H1 (cell line): ENCODE data around the gene ZBTB7B. TPM values are rescaled to one million over a fixed set of nuclear protein-coding genes. Genes with fewer than 3 reads are reported as not detected.

Experiments
- CTCF ChIA-PET: fragments of 300-600 bp; sonication (Branson Sonifier 250); formaldehyde crosslinking; loops from one replicate; lab custom pipeline; 2021; ENCODE audit not compliant: partially characterized antibody; lab: Charles Lee
- POLR2A ChIA-PET: fragments of 300-600 bp; sonication (Branson Sonifier 250); formaldehyde crosslinking; loops from one replicate; lab custom pipeline; 2021; ENCODE audit warnings: inconsistent platforms; ENCODE audit not compliant: partially characterized antibody; lab: Charles Lee
- DNase-seq, 2 experiments: peaks; one replicate each; pipeline versions ENCODE4 v3.0.0 to v3.0.0-alpha.2; 2010 to 2022; ENCODE audit warnings: low spot score in 2 of 2, low read depth in 1 of 2, mixed read lengths in 1 of 2
- FAIRE-seq: peaks from 2 replicates; lab custom pipeline; 2011; peaks lifted over from hg19 to GRCh38; lab: Jason Lieb, UNC
- H2AFZ ChIP-seq: 2 replicates; pipeline ENCODE4 v1.8.1; 2012; ENCODE audit warnings: low read length, inconsistent platforms
- H2AK5ac ChIP-seq: 2 replicates; pipeline ENCODE4 v1.6.1; 2013; ENCODE audit warnings: low read depth, low read length
- H2BK120ac ChIP-seq: replicated peaks from 2 replicates; pipeline ENCODE3; 2013; ENCODE audit warnings: low read depth, low read length, inconsistent platforms
- H2BK12ac ChIP-seq: 2 replicates; pipeline ENCODE4 v1.6.1; 2013; ENCODE audit warnings: low read depth, low read length
- H2BK15ac ChIP-seq: 2 replicates; pipeline ENCODE4 v1.6.1; 2013; ENCODE audit warnings: low read length
- H2BK20ac ChIP-seq: 2 replicates; pipeline ENCODE4 v1.6.1; 2013; ENCODE audit warnings: low read length
- H2BK5ac ChIP-seq: 2 replicates; pipeline ENCODE4 v1.6.1; 2013; ENCODE audit warnings: low read depth, low read length
- H3K14ac ChIP-seq: 2 replicates; pipeline ENCODE4 v1.6.1; 2013; ENCODE audit warnings: inconsistent platforms; ENCODE audit not compliant: insufficient read length
- H3K18ac ChIP-seq: 2 replicates; pipeline ENCODE4 v1.6.1; 2013; ENCODE audit warnings: low read length; ENCODE audit errors: extremely low read depth
- H3K23ac ChIP-seq: 2 replicates; pipeline ENCODE4 v1.6.1; 2013; ENCODE audit warnings: inconsistent platforms; ENCODE audit not compliant: insufficient read length
- H3K23me2 ChIP-seq: 2 replicates; pipeline ENCODE4 v1.6.1; 2013; ENCODE audit warnings: low read depth, low read length
- H3K27ac ChIP-seq: 2 replicates; pipeline ENCODE4 v1.6.1; 2011; ENCODE audit warnings: low read depth, low read length, inconsistent platforms
- H3K27me3 ChIP-seq, 4 experiments: replicated peaks in 1 of 4; 1 replicate in 1 of 4; 2 replicates in 3 of 4; pipeline versions ENCODE4 v1.6.1 to v1.8.1; 2011 to 2013; ENCODE audit warnings: low read length in 3 of 4, mild to moderate bottlenecking in 3 of 4, inconsistent platforms in 2 of 4, mixed read lengths in 2 of 4, moderate library complexity in 1 of 4; ENCODE audit not compliant: control insufficient read depth in 3 of 4, insufficient read depth in 3 of 4; ENCODE audit errors: extremely low read depth in 1 of 4
- H3K36me3 ChIP-seq, 4 experiments: 2 replicates each; pipeline versions ENCODE4 v1.6.1 to v1.8.1; 2011 to 2013; ENCODE audit warnings: mild to moderate bottlenecking in 4 of 4, low read length in 3 of 4, moderate library complexity in 2 of 4, control low read depth in 1 of 4, inconsistent platforms in 1 of 4; ENCODE audit not compliant: insufficient read depth in 4 of 4, control insufficient read depth in 2 of 4
- H3K4ac ChIP-seq: replicated peaks from 2 replicates; pipeline ENCODE3; 2013; ENCODE audit warnings: low read length, low read depth, mixed read lengths, inconsistent platforms; ENCODE audit not compliant: insufficient read length
- H3K4me1 ChIP-seq, 4 experiments: replicated peaks in 1 of 4; 1 replicate in 1 of 4; 2 replicates in 3 of 4; pipeline versions ENCODE4 v1.6.1 to v1.8.1; 2011 to 2013; ENCODE audit warnings: low read length in 3 of 4, inconsistent platforms in 2 of 4, mixed read lengths in 1 of 4; ENCODE audit not compliant: insufficient read depth in 4 of 4, control insufficient read depth in 3 of 4
- H3K4me2 ChIP-seq, 2 experiments: 2 replicates each; pipeline versions ENCODE4 v1.6.1 to v1.8.1; 2011 to 2013; ENCODE audit warnings: low read depth in 2 of 2, low read length in 2 of 2, control low read depth in 1 of 2, inconsistent platforms in 1 of 2, mild to moderate bottlenecking in 1 of 2; ENCODE audit not compliant: insufficient read depth in 1 of 2
- H3K4me3 ChIP-seq, 4 experiments: fragments of 200-600, 300-600 bp in 1 of 4; sonication (generic), shearing (Covaris generic), sonication (Bioruptor Twin) in 1 of 4; 2 replicates each; pipeline versions ENCODE4 v1.5.1 to v1.8.1; 2011 to 2016; ENCODE audit warnings: low read length in 4 of 4, low read depth in 3 of 4, control low read depth in 2 of 4, inconsistent platforms in 2 of 4, mild to moderate bottlenecking in 2 of 4, mixed read lengths in 1 of 4, moderate library complexity in 1 of 4; ENCODE audit not compliant: insufficient read depth in 2 of 4; ENCODE audit errors: extremely low read depth in 1 of 4
- H3K56ac ChIP-seq: replicated peaks from 2 replicates; pipeline ENCODE3; 2013; ENCODE audit warnings: low read depth, mild to moderate bottlenecking, mixed read lengths, low read length, inconsistent platforms; ENCODE audit not compliant: insufficient read length
- H3K79me1 ChIP-seq: 2 replicates; pipeline ENCODE4 v1.6.1; 2013; ENCODE audit warnings: low read depth, low read length, control low read depth
- H3K79me2 ChIP-seq, 2 experiments: 2 replicates each; pipeline versions ENCODE4 v1.6.1 to v1.8.1; 2012 to 2013; ENCODE audit warnings: low read length in 2 of 2, mild to moderate bottlenecking in 2 of 2, inconsistent platforms in 1 of 2; ENCODE audit not compliant: insufficient read depth in 2 of 2, control insufficient read depth in 1 of 2
- H3K9ac ChIP-seq, 4 experiments: replicated peaks in 1 of 4; 1 replicate in 1 of 4; 2 replicates in 3 of 4; pipeline versions ENCODE4 v1.6.1 to v1.8.1; 2011 to 2013; ENCODE audit warnings: low read depth in 3 of 4, low read length in 3 of 4, control low read depth in 2 of 4, mild to moderate bottlenecking in 2 of 4, moderate library complexity in 2 of 4, inconsistent platforms in 1 of 4; ENCODE audit errors: extremely low read depth in 1 of 4
- H3K9me3 ChIP-seq, 2 experiments: 2 replicates each; pipeline versions ENCODE4 v1.6.1 to v1.8.1; 2012 to 2013; ENCODE audit warnings: mild to moderate bottlenecking in 2 of 2, moderate library complexity in 2 of 2, control low read depth in 1 of 2, inconsistent platforms in 1 of 2, low read depth in 1 of 2, low read length in 1 of 2, mixed read lengths in 1 of 2; ENCODE audit not compliant: insufficient read depth in 2 of 2
- H4K20me1 ChIP-seq, 2 experiments: replicated peaks in 1 of 2; 2 replicates each; pipeline versions ENCODE3 to v1.8.1; 2011 to 2013; ENCODE audit warnings: inconsistent platforms in 2 of 2, low read length in 2 of 2, mild to moderate bottlenecking in 1 of 2; ENCODE audit not compliant: insufficient read depth in 2 of 2, control insufficient read depth in 1 of 2
- H4K5ac ChIP-seq: 2 replicates; pipeline ENCODE4 v1.6.1; 2013; ENCODE audit warnings: low read length, low read depth, mixed read lengths, inconsistent platforms; ENCODE audit not compliant: insufficient read length
- H4K8ac ChIP-seq: 2 replicates; pipeline ENCODE4 v1.8.0; 2013; ENCODE audit warnings: mild to moderate bottlenecking, moderate library complexity, low read length, inconsistent platforms; ENCODE audit not compliant: insufficient read depth; ENCODE audit errors: extremely low read depth
- H4K91ac ChIP-seq: replicated peaks from 2 replicates; pipeline ENCODE3; 2013; ENCODE audit warnings: low read length, mixed read lengths, inconsistent platforms; ENCODE audit not compliant: insufficient read length
- SP1 ChIP-seq: IDR thresholded peaks from 2 replicates; pipeline ENCODE4 v1.6.1; 2011; ENCODE audit warnings: low read depth, low read length
- WGBS, 2 experiments: shearing (Covaris generic) in 1 of 2; methylation state at CpG; one replicate each; pipeline versions ENCODE4 v1.1.6 to v1.1.7; 2013 to 2015; ENCODE audit warnings: low lambda C conversion rate in 2 of 2, mixed read lengths in 2 of 2, inconsistent platforms in 1 of 2, low coverage in 1 of 2, missing lambda C conversion rate in 1 of 2; ENCODE audit not compliant: insufficient replicate concordance in 2 of 2, insufficient coverage in 1 of 2, insufficient read length in 1 of 2; ENCODE audit errors: extremely low coverage in 1 of 2, missing lambda C conversion rate in 1 of 2; 5-methylcytosine and 5-hydroxymethylcytosine counted together
- polyA plus RNA-seq, 7 experiments: library from polyadenylated mRNA; depleted of rRNA in 3 of 7; stranded (reverse) in 5 of 7; unstranded in 2 of 7; fragments of >200 nt in 5 of 7; fragments of 200-250 nt in 2 of 7; gene quantifications; 1 replicate in 5 of 7; 2 replicates in 1 of 7; 4 replicates in 1 of 7; pipeline versions ENCODE4 v1.2.1 to v1.2.3, GENCODE V29; 2011 to 2013; ENCODE audit warnings: missing spikeins in 2 of 7, mixed read lengths in 2 of 7
- total RNA-seq: library from RNA; stranded (reverse); fragmentation: NEBNext Ultra II Directional; extraction: Animal tissue kit (Norgen Biotek cat#: 25700); gene quantifications from 2 replicates; pipeline ENCODE4 v1.2.1, GENCODE V29; 2021

The ZBTB7B gene
- total and polyA plus RNA-seq, 2 of the 8 experiments (the other 6 are each of a cell fraction or from before 2014, with no cell fraction given), result 24.5 to 36.9 TPM

DNA sequence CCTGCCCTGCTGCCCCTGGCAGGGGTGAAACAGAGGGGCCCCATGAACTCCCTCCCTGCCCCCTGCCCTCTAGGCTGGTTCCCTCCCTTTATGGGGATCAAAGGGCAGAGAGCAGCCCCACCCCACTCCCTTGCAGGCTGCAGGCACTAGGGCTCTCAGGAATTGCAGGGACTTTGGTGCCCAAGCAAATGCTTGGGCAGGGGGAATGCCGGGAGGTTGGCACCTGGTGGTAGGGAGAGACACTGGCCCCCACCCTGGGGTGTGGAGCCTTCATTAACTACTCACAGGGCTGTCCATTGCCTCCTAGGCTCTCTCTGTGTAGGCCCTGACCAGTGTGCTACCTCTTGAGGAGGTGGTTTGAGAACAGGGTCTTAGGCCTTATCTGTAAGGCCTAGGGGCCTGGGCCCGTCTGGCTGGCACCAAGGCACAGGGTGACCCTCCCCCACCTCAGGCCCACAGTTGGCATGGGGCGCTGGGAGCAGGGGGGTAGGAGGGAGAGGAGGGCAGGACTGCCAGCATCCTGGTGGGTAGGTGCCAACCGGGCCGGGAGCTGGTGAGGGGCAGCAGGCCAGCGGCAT lies 4.7 kb downstream of the ZBTB7B start:
- H3K4me2 ChIP-seq, result no peak overlapping the region
- ChIA-PET CTCF (interaction anchor here (0.5 to 18.6 kb wide), 17 partner anchors 9 to 235 kb away, joined by 3 to 354 read pairs (median 6); partner anchors contain the start of genes ADAM15, EFNA4, FLAD1 and LENEP), POLR2A (interaction anchor here (0.6 to 14.8 kb wide), 9 partner anchors 8 to 168 kb away, joined by 3 to 128 read pairs (median 5); partner anchors contain the start of genes ADAM15, CKS1B, FLAD1 and LENEP)
- H3K4ac ChIP-seq, result no peak overlapping the region
- peaks cover 7 to 57% (median 35%) of the 10 kb centered on the region in 4 experiments for H3K4me1 ChIP-seq
- peaks cover 0 to 17% of the 10 kb centered on the region in 2 experiments for H4K20me1 ChIP-seq
- 86% methylated on average over 6 of the region's 6 CpGs; no CpG with 5 or more reads in 1 of the 2 experiments for WGBS, 2 experiments
- H3K14ac ChIP-seq, result no peak overlapping the region
- H2BK15ac ChIP-seq, result peak overlapping the region; percentile 72; the same call in 1 of the 2 replicates
- no peak overlapping the region for H2BK120ac ChIP-seq
- H2AFZ ChIP-seq, result no peak overlapping the region
- no peak for FAIRE-seq
- no peak overlapping the region for H3K18ac ChIP-seq
- H3K23ac ChIP-seq, result no peak overlapping the region
- H3K56ac ChIP-seq, result no peak overlapping the region
- H4K5ac ChIP-seq, result no peak overlapping the region
- H3K79me1 ChIP-seq, result peaks cover 17% of the 10 kb centered on the region
- DNase-seq, result no peak
- H2BK20ac ChIP-seq, result no peak overlapping the region
- H3K9ac ChIP-seq, result no peak overlapping the region
- no peak overlapping the region for H3K4me3 ChIP-seq
- peaks cover 5% of the 10 kb centered on the region; the same call in 1 of the 2 replicates for H3K23me2 ChIP-seq
- H3K79me2 ChIP-seq, result peaks cover 0 to 59% of the 10 kb centered on the region in 2 experiments; a peak in 3 of 4 replicates
- 0 out of 2 replicates have a peak overlapping the region, but pooled peaks have one; percentile 39 for H2BK12ac ChIP-seq
- TF ChIP-seq SP1, result no peak
- H3K36me3 ChIP-seq, result peaks cover 0 to 2% (median 0%) of the 10 kb centered on the region in 4 experiments; a peak in 2 of 8 replicates
- H2AK5ac ChIP-seq, result no peak overlapping the region
- peak overlapping the region; percentile 48; the same call in 1 of the 2 replicates for H4K8ac ChIP-seq
- no peaks in the 10 kb centered on the region for H3K27me3 ChIP-seq
- H3K27ac ChIP-seq, result no peak overlapping the region
- H2BK5ac ChIP-seq, result no peak overlapping the region
- no peak overlapping the region for H4K91ac ChIP-seq
- no peaks in the 10 kb centered on the region for H3K9me3 ChIP-seq
